Activated T-helper 17 cell treated with anti-CD3 and anti-CD28 coated beads, Interleukin-2, amount 50 U/mL, for 72 hours (primary cell): ENCODE results near the gene SORL1-AS1.

ENCODE experiments used
- ATAC-seq: fragments of 150-1000 bp; cut with Tn5 transposase; replicated peaks from 2 replicates; pipeline ENCODE4 v1.10.0; 2021; ENCODE audit warnings: mild to moderate bottlenecking, moderate library complexity
- H3K27ac Mint-ChIP-seq: one replicate; pipeline ENCODE4 v1.8.0; 2022; ENCODE audit warnings: mixed read lengths
- H3K27me3 Mint-ChIP-seq: one replicate; pipeline ENCODE4 v1.8.0; 2022; ENCODE audit warnings: mixed read lengths
- H3K36me3 Mint-ChIP-seq: one replicate; pipeline ENCODE4 v1.8.0; 2022; ENCODE audit warnings: low read depth, mild to moderate bottlenecking, mixed read lengths
- H3K4me1 Mint-ChIP-seq: one replicate; pipeline ENCODE4 v1.8.0; 2022; ENCODE audit warnings: mixed read lengths
- H3K4me3 Mint-ChIP-seq: one replicate; pipeline ENCODE4 v1.8.0; 2022; ENCODE audit warnings: mild to moderate bottlenecking, mixed read lengths
- H3K9me3 Mint-ChIP-seq: one replicate; pipeline ENCODE4 v1.8.0; 2022; ENCODE audit warnings: mixed read lengths

Gene SORL1-AS1

DNA sequence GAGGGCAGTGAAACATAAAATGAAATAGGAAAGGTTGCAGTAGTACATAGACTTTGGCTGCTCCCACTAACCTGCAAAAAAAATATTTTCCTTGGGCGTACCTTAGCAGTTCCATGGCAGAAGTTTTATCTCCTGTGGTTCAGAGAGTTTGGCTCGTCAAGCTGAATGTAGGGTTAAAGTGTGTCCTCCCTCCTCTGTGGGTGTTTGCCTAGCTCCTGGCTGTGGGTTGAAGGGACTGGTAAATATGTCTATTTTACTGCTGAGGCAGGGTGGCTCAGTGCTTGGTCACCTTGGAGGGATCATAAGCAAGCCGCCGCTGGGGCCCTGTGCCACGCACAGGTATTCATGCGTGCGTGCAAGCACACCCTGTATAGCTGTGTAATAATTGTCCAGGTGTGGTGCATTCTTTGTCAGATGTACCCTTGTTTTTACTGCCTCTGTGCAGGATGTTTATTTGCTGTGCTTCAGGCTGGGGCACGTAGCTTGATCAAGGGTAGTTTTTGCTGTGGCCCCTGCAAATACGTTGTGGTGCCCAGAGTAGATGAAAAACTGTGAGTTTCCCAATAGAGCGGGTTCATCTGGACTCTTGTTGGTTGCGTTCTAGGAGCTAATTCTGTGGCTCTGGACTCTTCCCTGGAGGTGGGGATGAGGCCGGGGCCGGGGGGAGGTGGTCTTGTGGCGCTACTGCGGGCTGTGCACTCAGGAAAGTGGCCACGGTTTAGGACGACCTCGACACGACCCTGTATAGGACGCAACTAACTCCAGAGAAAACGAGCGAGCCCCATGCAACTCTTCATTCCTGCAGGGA lies 1.4 kb downstream of the SORL1-AS1 start:
- Mint-ChIP-seq H3K36me3 (peaks cover 29% of the 10 kb centered on the region), H3K4me3 (peak overlapping the region; percentile 92), H3K27me3 (no peaks in the 10 kb centered on the region), H3K27ac (peak overlapping the region; percentile 78), H3K9me3 (no peaks in the 10 kb centered on the region), H3K4me1 (peaks cover 61% of the 10 kb centered on the region)
- ATAC-seq = peak; percentile 44

DNA sequence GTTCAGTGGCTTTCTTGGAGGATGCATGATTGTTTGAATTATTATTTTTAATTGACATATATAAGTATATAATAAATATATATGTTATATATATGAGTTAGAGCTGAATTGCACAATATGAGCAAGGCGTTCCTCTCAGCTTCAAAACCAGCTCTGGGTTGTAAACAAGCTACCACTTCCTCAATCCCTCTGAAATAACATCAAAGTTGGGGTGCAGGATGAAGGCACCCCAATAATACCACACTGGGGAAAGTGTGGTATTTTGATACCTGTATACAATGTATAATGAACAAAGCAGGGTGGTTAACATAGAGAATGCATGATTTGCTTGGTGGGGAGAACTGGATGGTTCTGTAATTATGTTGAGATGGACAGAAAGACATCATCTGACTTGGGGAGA lies 2.4 kb downstream of the SORL1-AS1 start:
- ATAC-seq = no peak
- Mint-ChIP-seq H3K27me3 (no peaks in the 10 kb centered on the region), H3K4me3 (peak overlapping the region; percentile 92), H3K9me3 (no peaks in the 10 kb centered on the region), H3K27ac (peak overlapping the region; percentile 78), H3K36me3 (peaks cover 33% of the 10 kb centered on the region), H3K4me1 (peaks cover 63% of the 10 kb centered on the region)

DNA sequence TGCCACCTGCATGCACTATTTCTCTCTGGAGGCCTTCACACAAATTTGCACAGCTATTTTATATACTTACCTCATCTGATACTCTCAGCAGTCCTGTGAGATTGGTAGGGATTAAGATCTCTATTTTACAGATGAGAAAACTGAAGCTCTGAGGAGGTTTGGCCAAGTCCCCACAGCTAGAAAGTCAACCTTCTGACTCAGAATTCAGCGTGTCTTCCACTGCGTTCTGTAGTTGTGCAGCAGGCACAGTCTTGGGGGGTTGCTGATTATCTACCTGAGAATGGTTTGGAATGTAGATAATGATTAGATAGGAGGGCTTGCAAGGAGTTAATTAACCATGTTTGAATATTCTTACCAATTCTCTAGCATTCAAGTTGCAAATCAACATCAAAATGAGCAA lies 3.1 kb downstream of the SORL1-AS1 start:
- H3K4me3 Mint-ChIP-seq = peak overlapping the region; percentile 92
- H3K9me3 Mint-ChIP-seq = no peaks in the 10 kb centered on the region
- H3K36me3 Mint-ChIP-seq = peaks cover 29% of the 10 kb centered on the region
- peak overlapping the region; percentile 69 for H3K27ac Mint-ChIP-seq
- peaks cover 58% of the 10 kb centered on the region for H3K4me1 Mint-ChIP-seq
- no peaks in the 10 kb centered on the region for H3K27me3 Mint-ChIP-seq
- peak; percentile 20 for ATAC-seq

DNA sequence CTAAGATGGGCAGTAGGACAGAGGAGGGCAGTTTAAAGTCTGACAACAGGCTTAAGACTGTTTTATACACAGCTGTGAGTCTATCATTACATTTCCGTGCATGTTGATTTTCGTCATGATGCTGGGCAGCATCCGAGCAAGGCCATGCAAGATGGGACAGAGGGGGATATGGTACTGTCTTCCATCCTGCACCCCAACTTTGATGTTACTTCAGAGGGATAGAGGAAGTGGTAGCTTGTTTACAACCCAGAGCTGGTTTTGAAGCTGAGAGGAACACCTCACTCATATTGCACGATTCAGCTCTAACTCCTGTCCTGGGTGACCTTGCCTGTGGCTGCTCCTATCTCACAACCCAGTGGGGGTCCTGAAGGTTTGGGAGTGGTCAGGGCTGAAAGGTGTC lies 3.6 kb downstream of the SORL1-AS1 start:
- Mint-ChIP-seq H3K9me3 (no peaks in the 10 kb centered on the region), H3K27me3 (no peaks in the 10 kb centered on the region), H3K4me3 (peak overlapping the region; percentile 92), H3K27ac (peak overlapping the region; percentile 69), H3K36me3 (peaks cover 26% of the 10 kb centered on the region), H3K4me1 (peaks cover 59% of the 10 kb centered on the region)
- ATAC-seq = peak; percentile 8

DNA sequence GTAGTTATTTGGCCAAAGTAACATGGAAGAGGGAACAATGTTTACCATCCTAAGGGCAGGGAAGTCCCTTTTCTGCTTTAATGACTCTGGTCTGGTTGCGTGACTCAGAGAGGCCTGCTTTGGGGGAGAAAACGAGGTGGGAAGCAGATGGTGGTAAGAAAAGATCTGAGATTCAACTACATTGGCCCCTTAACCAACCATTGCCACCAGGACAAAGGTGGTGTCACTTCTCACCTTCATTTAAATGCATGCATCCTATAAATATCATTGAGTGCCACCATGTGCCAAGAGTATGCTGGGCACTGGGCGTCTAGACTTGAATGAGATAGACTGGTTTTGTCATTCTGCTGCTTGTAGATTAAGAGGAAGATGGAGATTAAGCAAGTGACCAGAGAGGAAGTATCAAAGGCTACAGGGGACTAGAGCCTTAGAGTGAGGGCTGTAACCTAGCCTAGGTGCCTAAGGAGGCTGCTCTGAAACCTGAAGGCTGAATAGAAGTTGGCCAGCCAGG lies 4.3 kb downstream of the SORL1-AS1 start:
- peaks cover 60% of the 10 kb centered on the region for H3K4me1 Mint-ChIP-seq
- ATAC-seq = peak; percentile 16
- no peaks in the 10 kb centered on the region for H3K9me3 Mint-ChIP-seq
- H3K4me3 Mint-ChIP-seq = peak overlapping the region; percentile 92
- H3K27ac Mint-ChIP-seq = peak overlapping the region; percentile 69
- peaks cover 20% of the 10 kb centered on the region for H3K36me3 Mint-ChIP-seq
- H3K27me3 Mint-ChIP-seq = no peaks in the 10 kb centered on the region

DNA sequence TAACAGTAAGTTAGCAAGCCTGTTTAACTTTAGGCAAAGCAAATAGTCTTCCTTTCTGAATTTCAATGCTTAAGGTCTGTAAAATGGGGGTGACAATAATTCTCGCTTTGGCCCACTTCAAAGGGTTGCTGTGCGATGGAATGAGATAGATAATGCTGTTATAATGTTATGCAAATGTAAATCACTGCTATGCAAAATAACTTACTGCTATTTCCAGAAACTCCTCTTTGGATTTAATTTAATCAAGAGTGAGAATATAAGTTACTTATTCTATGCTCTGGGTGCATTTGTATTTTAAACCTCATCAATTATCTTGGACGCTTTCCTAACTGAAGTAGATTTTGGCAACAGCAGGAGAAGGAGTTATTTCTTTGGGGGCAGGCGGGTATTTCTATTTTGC lies 4.8 kb downstream of the SORL1-AS1 start:
- Mint-ChIP-seq H3K27ac (peak overlapping the region; percentile 69), H3K27me3 (no peaks in the 10 kb centered on the region), H3K36me3 (peaks cover 18% of the 10 kb centered on the region), H3K4me3 (peak overlapping the region; percentile 92), H3K9me3 (no peaks in the 10 kb centered on the region), H3K4me1 (peaks cover 60% of the 10 kb centered on the region)
- ATAC-seq = no peak

DNA sequence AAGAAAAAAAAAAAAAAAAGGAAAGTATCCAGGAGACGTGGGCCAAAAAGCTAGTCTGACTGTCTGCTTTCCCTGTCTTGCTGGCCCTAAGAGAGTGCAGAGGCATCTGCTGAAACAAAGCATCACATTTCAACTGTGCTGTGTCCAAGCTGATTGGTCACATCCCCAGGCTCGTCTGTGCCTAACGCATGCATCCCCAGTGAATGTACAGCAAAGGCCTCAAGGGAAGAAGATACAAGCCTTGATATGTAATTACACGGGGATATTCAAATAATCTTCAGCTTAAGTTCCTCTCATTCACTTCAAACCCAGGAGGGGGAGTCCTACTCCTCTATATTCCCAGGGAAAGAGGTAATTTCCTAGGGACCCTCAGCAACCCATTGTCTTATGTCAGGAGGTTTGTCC lies 6.0 kb downstream of the SORL1-AS1 start:
- H3K27ac Mint-ChIP-seq = peak overlapping the region; percentile 58
- H3K9me3 Mint-ChIP-seq = no peaks in the 10 kb centered on the region
- H3K27me3 Mint-ChIP-seq = no peaks in the 10 kb centered on the region
- no peak for ATAC-seq
- H3K36me3 Mint-ChIP-seq = peaks cover 13% of the 10 kb centered on the region
- no peak overlapping the region for H3K4me3 Mint-ChIP-seq
- peaks cover 60% of the 10 kb centered on the region for H3K4me1 Mint-ChIP-seq

DNA sequence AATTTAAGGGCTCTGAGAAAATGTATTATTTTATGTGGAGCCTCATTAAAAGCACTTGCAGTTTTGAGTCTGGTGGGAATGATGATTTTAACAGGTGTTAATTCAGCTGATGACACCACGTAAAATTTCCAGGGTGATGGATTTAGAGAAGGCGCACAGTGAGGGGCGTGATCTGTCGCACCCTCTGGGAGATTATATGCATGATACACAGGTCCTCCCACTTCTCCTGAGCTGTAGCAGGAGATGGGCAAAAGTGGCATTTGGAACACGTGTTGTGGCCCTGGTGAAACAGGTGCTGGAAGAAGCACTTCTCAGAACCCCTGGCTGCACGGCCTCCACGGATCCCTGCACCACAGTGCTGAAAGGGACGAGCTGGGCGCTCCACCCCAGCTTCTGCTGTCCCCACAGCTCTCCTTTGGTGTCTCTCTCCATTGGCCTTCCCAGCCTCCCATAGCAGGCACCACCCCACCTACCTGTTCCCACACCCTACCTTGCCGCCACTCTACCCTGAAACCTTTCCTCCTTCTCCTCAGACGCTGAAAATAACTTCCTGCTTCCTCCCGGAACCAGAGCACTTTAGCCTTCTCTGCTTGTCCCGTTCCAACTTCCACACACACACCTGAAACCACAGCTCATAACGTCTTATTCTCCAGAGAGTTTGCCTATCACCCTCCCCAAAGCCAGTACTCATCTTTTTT lies 7.5 kb downstream of the SORL1-AS1 start:
- peak overlapping the region; percentile 70 for H3K4me3 Mint-ChIP-seq
- peaks cover 7% of the 10 kb centered on the region for H3K36me3 Mint-ChIP-seq
- H3K4me1 Mint-ChIP-seq = peaks cover 48% of the 10 kb centered on the region
- no peak for ATAC-seq
- H3K9me3 Mint-ChIP-seq = no peaks in the 10 kb centered on the region
- peak overlapping the region; percentile 77 for H3K27ac Mint-ChIP-seq
- no peaks in the 10 kb centered on the region for H3K27me3 Mint-ChIP-seq

DNA sequence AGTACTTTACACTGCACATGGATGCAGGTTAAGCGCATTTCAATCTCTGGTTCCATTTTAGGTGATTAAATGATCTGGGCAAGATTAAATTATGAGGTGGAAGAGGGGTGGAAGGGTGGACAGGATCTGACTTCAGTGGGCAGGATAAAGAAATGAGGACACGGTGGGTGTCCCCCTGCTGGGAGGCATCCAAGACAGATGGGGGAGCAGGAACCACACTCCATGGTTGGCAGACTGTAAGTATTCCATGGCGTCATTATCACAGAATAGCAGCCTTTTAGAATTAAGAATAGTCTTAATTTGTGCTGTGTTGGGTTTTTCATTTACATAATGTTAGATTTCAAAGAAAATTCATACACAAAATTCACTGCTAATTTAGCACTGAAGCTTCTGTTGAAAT lies 8.2 kb downstream of the SORL1-AS1 start:
- Mint-ChIP-seq H3K4me3 (peak overlapping the region; percentile 70), H3K36me3 (peaks cover 7% of the 10 kb centered on the region), H3K27me3 (no peaks in the 10 kb centered on the region), H3K27ac (peak overlapping the region; percentile 77), H3K9me3 (no peaks in the 10 kb centered on the region), H3K4me1 (peaks cover 43% of the 10 kb centered on the region)
- no peak for ATAC-seq

DNA sequence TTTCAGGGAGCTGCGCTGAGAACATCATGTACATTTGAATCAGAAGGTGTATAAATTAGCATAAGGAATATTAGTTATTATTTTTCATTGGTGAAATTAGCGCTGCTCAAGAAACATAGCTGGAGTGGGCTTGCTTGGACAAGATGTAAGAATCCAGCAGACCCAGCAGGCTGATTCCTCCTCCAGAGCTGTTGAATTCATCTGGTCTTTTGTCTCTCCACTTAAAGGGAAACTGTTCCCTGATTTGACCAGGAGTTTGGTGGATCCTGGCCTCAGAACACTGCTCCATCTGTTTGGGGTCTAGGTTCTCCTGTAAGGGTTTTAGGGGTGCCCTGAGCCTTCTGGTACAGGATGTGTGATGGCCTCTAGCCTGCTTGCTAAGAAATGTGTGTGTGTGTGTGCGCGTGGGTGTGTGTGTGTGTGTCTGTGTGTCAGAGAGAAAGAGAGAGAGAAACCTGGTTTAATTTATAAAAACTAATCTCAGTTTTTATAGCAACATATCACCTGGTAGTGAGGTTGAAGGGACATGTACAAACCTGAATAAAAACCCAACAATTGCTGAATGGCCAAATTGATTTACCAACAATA lies 9.0 kb downstream of the SORL1-AS1 start:
- peak; percentile 30 for ATAC-seq
- Mint-ChIP-seq H3K4me3 (peak overlapping the region; percentile 70), H3K9me3 (no peaks in the 10 kb centered on the region), H3K4me1 (peaks cover 36% of the 10 kb centered on the region), H3K27ac (no peak overlapping the region), H3K36me3 (peaks cover 7% of the 10 kb centered on the region), H3K27me3 (no peaks in the 10 kb centered on the region)

DNA sequence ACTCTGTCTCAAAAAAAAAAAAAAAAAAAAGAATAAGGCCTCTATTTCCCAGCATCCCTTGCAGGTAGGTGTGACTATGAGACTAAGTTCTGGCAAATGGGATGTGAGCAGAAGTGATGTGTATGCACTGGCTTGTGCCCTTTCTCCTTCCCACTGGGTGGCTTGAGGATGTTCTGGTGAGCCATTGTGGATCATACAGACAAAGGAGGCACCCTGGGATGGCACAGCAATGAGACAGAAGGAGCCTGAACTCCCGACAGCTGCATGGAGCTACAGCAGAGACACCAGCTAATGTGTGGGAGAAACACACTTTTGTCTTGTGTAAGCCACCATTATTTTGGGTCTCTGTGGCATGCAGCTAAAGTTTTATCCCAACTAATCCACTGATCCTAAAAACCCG lies 11.2 kb downstream of the SORL1-AS1 start:
- no peak for ATAC-seq
- no peaks in the 10 kb centered on the region for H3K9me3 Mint-ChIP-seq
- no peak overlapping the region for H3K4me3 Mint-ChIP-seq
- peaks cover 32% of the 10 kb centered on the region for H3K4me1 Mint-ChIP-seq
- no peak overlapping the region for H3K27ac Mint-ChIP-seq
- H3K27me3 Mint-ChIP-seq = no peaks in the 10 kb centered on the region
- H3K36me3 Mint-ChIP-seq = peaks cover 7% of the 10 kb centered on the region

DNA sequence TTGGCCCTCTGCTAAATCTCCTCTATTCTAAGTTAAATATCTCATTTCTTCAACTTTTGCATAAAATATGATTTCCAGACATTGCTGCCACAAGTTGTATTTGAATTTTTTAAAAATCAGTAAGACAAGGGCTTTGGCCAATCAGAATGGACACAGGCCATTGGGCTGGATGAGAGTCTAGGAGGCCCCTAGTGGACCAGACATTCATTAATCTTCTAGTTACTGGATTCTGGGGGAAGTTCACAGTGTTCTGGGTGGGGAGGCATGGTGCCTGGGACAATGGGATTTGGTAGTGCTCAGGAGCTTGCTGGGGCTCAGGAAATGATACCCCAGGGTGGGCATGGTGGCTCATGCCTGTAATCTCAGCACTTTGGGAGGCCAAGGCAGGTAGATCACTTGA lies 13.0 kb downstream of the SORL1-AS1 start:
- H3K4me3 Mint-ChIP-seq = no peak overlapping the region
- H3K4me1 Mint-ChIP-seq = peaks cover 38% of the 10 kb centered on the region
- no peak for ATAC-seq
- H3K36me3 Mint-ChIP-seq = no peaks in the 10 kb centered on the region
- H3K27ac Mint-ChIP-seq = no peak overlapping the region
- no peaks in the 10 kb centered on the region for H3K27me3 Mint-ChIP-seq
- H3K9me3 Mint-ChIP-seq = no peaks in the 10 kb centered on the region

DNA sequence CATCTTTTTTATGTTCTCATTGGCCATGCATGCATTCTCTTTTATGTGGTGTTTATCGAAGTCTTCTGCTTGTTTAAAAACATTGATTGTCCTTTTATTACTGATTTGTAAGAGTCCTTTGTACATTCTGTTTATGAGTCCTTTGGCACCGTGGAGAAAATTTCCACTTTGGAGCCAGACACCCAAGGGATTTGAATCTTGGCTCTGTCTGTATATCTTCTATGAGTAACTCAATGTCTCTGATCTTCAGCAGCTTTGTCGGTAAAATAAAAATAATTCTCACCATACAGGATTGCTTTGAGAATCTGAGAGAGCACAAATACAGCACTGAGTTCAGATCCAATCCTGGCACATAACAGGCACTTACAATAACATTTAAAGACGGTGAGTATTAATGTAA lies 13.4 kb downstream of the SORL1-AS1 start:
- ATAC-seq = no peak
- peaks cover 35% of the 10 kb centered on the region for H3K4me1 Mint-ChIP-seq
- no peaks in the 10 kb centered on the region for H3K9me3 Mint-ChIP-seq
- no peak overlapping the region for H3K27ac Mint-ChIP-seq
- no peak overlapping the region for H3K4me3 Mint-ChIP-seq
- H3K36me3 Mint-ChIP-seq = no peaks in the 10 kb centered on the region
- no peaks in the 10 kb centered on the region for H3K27me3 Mint-ChIP-seq

DNA sequence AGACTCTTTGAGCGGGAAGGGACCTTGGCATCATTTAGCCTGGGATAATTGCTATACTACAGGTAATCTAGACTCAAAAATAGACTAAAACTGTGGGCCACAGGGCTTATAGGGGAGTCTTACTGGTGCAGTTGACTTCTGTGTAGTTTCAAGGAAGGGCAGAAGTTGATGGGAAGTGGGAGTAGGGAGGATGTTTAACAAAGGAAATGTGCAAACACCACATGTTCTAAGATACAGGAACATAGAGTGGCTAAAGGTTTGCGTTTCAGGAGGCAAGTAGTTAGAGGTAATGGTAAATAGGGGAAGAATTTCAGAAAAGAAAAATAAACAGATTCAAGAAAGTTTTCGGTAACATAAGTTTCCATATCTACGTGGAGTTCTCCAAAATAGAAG lies 15.1 kb downstream of the SORL1-AS1 start:
- peak; percentile 13 for ATAC-seq
- peaks cover 28% of the 10 kb centered on the region for H3K4me1 Mint-ChIP-seq
- H3K9me3 Mint-ChIP-seq = no peaks in the 10 kb centered on the region
- H3K4me3 Mint-ChIP-seq = peak overlapping the region; percentile 43
- no peaks in the 10 kb centered on the region for H3K27me3 Mint-ChIP-seq
- no peaks in the 10 kb centered on the region for H3K36me3 Mint-ChIP-seq
- H3K27ac Mint-ChIP-seq = peak overlapping the region; percentile 12
